HG02588 (cell line): Measurements from ENCODE around the gene B3GALT6.

ENCODE experiments used
- ATAC-seq: cut with Tn5 transposase; IDR thresholded peaks from one replicate; pipeline ENCODE4 v1.9.1; 2021; ENCODE audit warnings: mild to moderate bottlenecking, moderate library complexity; ENCODE audit not compliant: unreplicated experiment

B3GALT6 gene

DNA sequence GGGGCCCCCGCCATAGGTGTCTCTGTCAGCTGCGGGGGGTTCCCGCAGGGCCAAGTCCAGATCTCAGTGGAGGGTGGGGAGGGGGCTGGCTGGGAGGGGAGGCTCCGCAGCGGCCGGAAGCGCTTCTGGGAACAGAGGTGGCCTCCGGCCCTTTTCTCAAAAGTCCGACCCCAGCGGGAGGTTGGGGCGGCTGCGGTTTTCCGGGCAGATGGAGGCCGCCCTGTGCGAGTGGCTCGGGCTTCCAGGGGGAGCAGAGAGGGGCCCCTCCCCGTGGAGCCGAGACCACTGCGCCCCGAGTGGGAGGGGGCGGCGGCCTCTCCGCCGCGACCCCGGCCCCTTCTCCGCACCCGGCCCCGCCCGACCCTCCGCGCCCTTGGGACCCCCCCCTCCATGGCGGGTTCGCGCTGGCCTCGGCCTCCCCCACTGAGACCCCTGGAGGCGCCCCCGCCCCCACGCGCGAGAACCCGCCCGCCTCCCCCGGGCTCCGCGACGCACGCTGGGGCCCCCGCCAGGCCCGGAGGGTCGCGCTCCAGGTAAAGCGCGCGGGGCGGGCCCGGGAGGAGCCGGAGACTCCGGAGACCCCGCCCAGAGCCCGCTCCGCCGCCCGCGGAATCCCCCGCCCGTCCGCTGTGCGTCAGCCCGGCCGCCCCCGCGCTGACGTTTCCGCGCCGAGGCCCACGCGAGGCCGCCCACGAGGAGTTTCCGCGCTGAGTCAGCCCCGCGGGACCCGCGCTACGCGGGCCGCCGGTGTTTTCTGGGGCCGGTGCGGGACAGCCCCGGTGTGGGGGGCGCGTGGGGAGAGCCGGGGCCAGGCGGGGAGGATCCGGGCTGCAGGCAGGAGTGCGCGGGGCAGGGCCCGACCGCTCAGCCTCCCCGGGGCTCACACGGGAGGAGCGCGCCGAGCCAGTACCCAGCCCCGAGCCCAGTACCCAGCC lies 30.9 kb upstream of the B3GALT6 start:
- peak; percentile 50 for ATAC-seq

DNA sequence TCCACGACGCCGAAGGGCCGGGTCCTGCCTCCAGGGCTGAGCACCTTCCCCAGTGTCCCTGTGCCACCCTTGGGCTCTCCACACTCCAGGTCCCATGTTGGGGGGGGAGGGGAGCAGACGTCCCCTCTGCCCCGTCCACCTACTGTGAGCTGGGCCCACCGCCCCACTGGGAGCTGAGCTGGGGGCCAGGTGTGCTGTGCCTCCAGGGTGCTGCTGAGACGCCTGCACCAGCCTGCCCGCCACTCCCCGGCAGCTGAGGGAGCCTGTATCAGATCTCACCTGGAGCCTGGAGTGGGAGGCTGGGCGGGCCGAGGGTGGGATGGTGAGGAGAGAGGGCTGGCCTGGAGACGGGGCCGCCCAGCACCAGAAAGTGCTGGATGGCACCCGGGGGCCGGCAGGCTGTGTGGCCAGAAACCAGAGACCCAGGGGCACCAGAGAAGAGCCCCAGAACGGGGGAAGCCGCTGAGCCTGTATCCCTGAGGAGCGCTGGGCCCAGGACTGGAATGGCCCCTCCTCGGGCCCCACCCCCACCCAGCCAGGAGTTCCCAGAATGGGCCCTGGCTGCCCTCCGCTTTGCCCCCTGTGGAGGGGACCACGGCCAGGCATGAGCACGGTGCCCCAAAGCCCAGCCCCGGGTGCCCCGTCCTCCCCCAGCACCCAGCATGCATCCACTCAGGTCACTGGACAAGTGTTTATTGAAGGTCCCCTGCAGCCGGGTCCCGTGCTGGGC lies 29.0 kb upstream of the B3GALT6 start:
- ATAC-seq: no peak

DNA sequence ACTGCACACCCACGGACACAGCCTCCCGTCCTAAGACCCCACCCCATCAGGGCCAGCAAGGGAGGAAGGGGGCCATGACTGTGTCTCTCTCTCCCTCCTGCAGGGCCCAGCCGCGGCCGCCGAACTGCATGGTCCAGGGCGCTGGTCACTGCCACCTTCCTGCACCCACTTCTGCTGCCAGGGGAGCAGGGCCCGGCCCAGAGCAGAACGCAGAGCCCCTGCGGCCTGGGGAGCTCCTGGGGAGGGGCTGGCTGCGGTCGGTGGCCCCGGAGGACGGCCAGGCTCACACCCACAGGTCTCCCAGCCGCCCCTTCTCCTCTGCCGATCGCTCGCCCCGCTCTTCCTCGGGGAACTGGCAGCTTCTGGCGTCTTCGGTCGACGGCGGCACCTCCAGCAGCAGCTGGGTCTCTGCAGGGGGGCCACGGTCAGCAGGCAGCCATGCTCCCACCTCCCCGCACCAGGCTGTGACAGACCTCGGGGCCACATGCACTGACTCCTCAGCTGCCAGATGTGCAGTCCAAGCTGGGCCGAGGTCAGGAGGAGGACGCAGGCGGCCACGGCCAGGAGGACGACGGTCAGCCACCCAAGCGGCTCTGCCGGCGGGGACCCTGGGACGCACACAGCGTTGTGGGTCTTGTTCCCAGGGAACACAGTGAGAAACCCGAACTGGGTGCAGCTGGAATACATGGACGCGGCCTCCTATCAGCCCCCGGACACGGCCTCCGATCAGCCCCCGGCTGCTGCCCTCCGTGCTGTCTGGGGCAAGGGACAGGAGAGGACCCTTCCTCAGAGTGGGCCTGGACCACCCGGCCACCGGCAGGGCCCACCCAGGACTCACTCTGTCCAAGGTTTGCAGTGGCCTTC lies 28.2 kb upstream of the B3GALT6 start:
- no peak for ATAC-seq

DNA sequence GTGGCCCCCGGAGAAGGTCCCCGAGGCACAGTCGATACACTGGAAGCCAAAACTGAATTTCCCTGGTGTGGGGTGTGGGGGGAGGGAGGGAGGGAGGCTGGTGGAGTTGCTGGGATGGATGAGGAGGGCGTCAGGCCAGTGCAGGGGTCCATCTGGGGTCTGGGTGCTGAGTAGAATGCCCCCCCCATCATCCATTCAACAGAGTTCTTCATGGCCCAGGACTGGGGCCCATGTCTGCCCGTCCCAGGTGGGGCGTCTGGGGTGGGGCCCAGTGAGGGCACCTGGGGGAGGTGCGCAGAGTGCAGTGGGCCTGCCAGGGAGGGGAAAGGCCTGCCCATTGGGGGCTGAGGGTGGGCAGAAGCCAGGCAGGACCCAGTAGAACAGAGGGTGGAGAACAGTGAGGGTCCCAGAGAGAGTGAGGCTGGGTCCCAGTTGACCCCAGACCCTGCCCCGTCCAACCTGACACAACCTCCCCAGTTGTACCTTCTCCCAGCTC lies 27.6 kb upstream of the B3GALT6 start:
- ATAC-seq: no peak

DNA sequence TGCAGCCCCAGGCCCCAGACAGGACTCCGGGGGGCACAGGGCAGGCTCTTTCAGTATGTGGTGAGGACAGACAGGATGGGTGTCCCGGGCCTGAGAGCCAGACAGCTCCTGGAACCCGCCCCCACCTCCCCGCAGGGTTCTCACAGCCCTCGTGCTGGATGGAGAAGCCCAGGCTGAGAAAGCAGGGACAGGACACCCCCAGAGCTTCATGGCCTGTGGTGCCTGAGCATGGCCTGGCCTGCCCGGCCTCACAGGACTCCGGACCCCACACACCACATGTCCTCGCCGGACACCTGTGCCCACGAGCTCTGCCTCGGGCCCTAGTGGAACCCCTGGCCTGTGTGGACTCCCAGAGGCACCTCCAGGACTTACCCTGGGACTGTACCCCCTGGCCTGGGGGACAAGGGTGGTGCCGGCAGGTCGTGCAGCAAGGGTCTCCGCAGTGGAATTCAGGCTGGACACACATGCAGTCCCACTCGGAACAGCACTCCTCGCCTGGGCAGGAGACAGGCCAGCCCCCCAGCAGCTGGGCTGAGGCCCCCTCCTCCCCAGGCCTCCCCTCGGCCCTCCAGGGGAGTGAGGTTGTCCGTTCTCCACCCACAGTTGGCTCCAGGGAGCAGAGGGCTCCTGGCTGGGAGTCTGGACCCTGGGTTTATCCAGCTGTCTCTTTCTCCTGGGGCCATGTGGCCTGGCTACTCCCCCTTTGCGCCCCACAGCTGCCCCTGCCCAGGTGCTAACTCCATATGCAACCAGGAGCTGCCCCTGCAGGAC lies 26.9 kb upstream of the B3GALT6 start:
- no peak for ATAC-seq

DNA sequence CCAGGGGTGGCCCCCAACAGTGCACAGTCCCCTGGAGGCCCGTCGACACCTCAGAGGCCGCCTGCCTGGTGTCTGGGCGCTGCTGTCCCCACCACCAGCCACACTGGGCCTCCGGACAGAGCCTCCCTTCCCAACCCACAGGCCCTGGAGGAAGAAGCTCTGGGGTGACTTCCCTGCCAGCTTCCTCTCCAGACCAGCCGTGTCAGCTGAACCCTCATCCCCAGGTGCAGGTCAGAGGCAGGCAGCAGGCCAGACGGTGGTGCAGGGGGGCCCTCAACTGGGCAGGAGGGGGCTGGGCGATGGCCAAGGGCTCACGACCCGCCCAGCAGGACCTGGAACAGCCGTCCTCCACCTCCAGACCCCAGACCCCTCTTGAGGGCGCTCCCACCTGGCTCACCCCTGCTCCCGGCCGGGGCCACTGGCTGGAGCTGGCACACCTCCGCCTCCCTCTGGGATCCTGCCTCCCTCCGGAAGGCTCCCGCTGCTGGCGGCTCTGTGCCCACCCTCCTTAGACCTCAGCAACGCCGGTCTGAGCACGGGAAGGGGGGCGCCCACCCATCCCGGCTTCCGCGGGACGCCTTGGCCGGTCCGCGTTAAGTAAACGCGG lies 26.2 kb upstream of the B3GALT6 start:
- no peak for ATAC-seq

DNA sequence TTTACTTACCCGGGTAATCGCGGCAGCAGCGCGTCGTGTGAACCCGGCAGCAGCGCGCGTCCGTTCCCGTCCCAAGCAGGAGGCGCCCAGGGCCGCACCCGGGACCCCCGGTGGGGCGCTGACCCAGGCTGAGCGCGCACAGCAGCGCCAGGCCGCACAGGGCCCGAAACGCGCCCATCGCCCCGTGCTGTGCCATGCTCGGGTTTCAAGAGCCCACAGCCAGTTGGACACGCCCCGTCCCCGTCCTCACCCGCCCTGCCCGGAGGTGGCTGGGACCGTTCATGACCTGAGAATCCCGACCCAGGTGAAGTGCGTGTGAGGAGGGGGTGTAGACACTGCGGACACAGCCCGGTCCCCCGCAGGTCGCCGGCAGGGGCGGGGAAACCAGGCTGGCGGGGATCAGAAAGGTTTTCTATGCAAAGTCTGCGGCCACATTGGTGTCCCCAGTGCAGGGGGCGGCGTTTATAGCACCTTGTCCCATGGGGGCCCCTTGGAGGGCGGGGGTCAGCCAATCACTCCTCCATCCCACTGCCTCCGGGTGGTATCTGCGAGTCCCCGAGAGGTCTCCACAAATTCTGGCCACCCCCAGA lies 25.6 kb upstream of the B3GALT6 start, which contains the start of gene TNFRSF18:
TNFRSF18 (minus strand) TSS at position 217 of the 590 bp plus-strand sequence; CDS start at position 196, 21 bp downstream.
- ATAC-seq: no peak

DNA sequence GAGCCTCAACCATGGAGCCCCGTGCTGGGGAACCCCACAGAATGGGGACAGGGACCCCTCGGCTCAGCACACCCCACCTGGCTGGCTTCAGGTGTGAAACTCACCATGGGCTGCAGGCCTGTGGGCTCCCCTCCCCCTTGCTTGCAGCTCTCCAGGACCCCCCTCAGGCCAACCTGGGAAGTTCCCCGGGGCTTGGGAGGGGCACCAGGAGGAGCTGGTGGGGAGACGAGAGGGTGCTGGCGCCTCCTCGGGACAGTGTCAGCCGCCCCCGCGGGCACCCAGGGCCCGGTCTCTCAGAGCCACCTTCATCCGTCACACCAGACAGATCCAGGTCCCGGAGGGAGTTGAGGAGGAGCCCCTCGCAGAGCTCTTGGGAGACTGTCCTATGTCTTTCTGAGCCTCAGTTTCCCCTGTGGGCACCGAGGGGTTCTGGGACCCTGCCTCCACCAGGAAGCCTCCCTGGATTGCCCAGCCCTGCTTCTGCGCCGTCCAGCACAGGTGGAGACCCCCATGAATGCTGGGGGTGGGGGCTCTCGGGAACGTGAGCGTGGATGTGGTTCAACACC lies 25.0 kb upstream of the B3GALT6 start:
- no peak for ATAC-seq

DNA sequence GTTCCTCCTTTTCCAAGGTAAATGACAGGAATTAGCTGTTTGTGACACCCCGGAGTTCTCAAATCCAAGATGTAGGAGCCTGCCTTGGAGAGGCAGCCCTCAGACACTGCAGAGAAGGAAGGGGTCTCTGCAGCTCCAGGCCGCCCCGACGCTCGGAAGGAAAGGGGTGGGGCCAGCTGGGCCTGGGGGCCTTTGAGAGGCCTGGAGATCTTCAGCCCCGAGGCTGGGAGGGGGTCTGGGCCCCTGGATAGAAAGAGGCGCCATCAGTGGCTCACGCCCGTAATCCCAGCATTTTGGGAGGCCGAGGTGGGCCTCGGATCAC lies 24.5 kb upstream of the B3GALT6 start:
- no peak for ATAC-seq

DNA sequence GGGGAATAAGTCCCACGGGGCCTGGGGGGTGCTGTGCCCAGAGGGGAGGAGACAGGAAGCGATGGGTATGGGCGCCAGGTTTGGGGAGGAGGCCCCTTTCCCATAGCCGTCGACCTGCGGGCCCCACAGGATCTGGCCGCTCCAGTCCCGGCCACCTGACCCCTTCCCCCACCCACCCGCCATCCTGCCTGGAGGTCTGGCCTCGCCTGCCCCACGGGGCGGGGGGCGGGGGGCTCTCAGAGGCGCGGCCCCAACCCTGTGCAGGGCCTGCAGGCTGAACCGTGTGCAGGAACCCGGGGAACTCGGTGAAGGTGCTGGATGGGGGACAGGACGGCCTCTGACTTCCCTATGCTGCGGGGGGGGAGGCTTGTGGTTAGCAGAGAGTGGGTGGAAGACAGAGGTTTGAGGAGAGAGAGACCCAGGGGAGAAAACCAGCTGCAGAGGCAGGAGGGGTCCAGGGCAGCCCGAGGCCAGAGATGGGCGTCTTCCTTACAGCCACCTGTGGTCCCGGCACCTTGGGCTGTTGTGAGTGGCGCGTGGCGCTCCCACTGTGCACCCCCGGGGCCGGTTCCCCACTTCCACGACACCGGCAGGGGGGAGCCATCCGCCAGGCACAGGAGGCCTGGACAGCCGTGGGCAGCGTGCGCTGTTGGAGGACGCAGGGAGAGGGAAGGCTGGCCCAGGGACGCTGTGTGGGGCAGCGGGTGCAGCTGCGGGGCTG lies 23.2 kb upstream of the B3GALT6 start:
- no peak for ATAC-seq

DNA sequence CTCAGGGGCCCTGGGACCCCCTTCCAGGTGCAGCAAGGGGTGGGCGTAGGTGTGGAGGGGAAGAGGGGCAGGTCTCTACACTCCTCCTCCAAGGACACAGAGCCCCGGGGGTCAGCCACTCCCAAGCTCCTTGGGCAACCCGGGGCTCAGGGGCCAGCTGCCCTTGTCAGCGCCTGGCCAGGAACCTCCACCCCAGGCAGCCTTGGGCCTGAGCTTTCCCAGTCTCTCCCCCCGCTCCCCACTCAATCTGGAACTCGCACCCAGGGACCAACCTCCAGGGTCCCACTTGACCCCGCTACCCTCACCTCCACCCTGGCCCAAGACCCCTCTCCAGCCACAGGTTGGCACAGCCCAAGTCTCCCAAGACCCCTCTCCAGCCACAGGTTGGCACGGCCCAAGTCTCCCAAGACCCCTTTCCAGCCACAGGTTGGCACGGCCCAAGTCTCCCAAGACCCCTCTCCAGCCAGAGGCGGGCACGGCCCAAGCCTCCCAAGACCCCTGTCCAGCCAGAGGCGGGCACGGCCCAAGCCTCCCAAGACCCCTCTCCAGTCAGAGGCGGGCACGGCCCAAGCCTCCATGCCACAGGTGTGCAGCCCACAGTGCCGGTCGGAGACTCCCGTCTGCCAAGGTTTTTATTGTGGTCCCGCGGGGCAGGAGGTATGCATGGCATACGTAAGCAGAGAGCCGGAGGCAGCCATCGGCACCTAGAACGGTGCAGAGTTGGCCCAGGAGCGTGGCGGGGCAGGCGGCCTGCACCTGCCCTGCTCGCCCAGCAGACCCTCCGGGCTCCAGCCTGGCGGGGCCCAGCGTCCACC lies 21.1 kb upstream of the B3GALT6 start:
- no peak for ATAC-seq

DNA sequence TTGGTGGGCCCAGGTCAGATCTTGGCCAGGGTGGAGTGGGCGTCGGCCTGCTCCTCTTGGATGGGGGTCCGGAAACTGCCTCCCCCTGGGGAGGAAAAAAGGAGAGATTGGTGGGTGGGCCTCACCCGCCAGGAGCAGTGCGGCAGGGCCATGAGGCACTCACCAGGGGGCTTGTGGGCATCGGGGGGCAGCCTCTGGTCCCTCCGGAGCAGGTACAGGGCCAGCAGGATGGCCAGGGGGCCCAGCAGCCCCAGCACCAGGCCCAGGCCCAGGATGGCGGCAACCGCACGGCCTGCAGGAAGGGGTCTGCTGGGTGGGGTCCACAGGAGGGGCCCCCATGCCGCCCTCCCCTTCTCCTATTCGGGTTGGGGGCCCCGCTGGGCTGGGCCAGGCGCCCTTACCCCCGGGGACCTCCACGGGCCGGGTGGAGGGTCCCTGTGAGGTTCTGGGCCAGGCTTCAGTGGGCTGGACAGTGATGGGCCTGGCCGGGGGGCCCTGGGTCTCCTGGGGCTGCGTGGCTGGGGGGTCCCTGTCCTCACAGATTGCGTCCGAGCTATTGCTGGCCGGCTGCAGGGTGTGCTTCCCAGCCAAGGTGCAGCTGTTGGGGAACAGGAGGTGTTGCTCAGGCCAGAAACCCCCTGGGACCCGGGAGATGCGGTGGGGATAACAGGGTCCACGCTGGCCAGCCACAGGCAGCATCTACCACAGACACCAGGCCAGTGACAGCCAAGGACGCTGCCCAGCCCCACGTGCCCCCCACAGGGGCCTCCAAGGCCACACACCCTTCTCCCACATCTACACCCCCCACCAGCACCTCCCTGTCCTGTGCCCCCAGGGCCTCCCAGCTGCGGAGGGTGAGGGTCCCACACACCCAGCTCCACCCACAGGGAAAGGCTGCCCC lies 20.2 kb upstream of the B3GALT6 start:
- no peak for ATAC-seq

DNA sequence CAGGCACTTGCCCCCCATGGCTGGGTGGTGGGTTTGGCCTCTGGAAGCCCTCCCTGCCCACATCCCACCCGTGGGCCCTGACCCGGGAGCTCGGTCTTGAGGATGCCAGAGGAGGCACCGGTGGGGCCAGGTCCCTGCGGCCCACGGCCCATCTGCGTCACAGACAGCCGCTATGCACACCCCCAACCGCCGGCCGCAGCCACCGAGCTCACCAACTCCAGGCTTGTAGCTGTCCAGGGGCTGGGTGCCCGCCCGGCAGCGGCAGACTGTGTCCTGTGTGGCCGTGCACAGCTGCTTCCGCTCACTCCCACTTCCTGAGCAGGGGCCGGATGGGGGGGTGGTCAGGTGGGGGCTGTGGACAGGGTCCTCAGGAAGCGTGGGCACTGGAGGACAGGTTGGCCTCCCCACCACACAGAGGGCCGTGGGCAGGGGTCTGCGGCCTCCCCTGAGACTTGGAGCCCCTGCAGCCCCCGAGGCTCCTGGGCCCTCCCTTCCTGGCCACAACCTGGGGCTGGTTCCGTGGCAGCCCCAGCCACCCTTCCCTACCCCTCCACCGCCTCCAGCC lies 19.2 kb upstream of the B3GALT6 start:
- no peak for ATAC-seq

DNA sequence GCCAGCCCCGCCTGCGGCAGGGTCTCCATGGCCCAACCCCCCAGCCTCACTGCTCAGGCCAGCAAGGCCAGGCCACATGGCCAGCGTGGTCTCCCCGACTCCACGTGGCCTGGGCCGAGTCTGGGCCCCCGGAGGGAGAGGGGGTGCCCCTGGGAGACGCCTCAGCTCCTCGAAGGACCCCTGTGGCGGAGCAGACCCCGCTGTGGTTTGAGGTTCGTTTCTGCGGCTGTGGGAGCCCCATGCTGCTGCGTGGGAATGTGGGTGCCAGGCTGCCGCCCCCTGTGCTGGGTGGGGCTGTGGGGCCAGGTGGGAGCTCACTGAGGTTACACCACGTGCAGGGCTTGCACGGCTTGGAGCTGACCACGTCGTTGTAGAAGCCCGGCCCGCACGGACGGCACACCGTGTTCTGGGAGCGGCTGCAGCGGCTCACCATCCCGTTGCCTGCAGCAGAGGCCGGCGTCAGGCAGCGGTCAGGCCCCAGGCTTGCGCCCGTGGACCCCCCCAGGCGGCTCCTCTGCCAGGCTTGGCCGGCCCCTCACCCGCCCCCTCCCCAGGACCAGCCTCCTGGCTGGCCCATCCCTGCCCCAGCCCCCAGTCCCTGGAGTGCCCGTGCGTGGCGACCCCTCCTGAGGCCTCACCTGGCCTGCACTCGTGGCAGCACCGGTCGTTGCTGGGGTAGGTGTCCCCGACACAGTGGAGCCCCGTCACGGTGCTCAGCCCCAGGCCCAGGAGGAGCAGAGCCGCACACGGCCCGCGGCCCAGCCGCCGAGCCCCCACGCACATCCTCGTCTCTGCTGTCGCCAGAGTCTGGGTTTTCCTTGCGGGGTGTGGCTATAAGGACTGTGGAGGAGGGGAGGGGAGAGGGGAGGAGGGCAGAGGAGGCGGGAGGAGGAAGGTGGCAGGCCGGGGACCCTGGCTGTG lies 18.4 kb upstream of the B3GALT6 start, which contains the start of gene TNFRSF4:
TNFRSF4 (minus strand) TSS at position 809 of the 921 bp plus-strand sequence; CDS start at position 783, 26 bp downstream.
- ATAC-seq: no peak

DNA sequence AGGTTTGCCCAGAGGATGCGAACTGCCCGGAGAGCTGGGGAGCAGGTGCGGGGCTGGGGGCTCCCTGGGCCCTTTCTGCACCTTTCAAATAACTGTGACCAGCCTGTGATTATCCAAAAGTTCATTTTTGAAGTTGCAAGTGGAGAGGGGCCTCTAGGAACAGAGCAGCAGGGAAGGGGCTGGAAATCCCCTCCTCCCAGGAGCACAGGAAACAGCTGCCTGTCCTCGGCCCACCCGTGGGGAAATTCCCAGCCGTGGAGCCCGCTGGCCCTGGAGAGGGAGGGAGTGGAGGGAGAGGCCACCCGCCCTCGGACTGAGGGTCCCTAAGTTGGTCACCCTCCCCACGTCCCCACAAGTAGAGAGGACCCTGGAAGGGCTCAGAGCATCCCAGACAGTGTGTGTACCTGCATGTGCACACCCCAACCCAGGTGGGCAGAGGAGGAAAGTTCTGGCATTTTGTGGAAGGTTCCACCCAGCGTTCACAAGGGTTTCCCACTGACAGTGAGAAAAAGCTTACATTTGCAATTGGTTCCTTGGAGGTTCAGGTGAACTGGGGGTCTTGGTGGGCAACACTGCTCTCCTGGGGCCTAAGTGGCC lies 16.9 kb upstream of the B3GALT6 start:
- ATAC-seq: no peak
